T-helper 1 cell (primary cell): ENCODE measurements around the gene TEKTIP1.

ENCODE experiments used
- DNase-seq, 5 donors: peaks; one replicate each; pipeline ENCODE4 v3.0.0-alpha.2; 2012 to 2020
- total RNA-seq, 4 donors: gene quantifications; one replicate each; lab custom pipeline; 2026; lab: John Stamatoyannopoulos, UW

The TEKTIP1 gene
- total RNA-seq, result 1.6 to 4.0 (median 2.8) reads per million in 4 donors

- DNase-seq, result no peak
Observed at GRCh38 chr19:3538965-3539755, at the start of gene TEKTIP1. TSS of gene TEKTIP1 (plus strand) at chr19:3539174. CDS start at chr19:3539178, 4 bp downstream.

- no peak for DNase-seq
Observed at GRCh38 chr19:3491396-3492119, 47.4 kb upstream of the TEKTIP1 start.

- DNase-seq, result no peak
Observed at GRCh38 chr19:3492131-3492839, 46.7 kb upstream of the TEKTIP1 start.

- DNase-seq, result no peak
Observed at GRCh38 chr19:3492919-3493318, 46.1 kb upstream of the TEKTIP1 start.

GRCh38 chr19:3493651-3494050, 45.3 kb upstream of the TEKTIP1 start:
- no peak for DNase-seq

GRCh38 chr19:3494051-3494450, 44.9 kb upstream of the TEKTIP1 start:
- DNase-seq, result peak in 1 of 5 donors; percentile 43

GRCh38 chr19:3494559-3494958, 44.4 kb upstream of the TEKTIP1 start:
- peak in 2 of 5 donors; percentile 35 to 59 for DNase-seq

- DNase-seq, result no peak
Observed at GRCh38 chr19:3496392-3497273, 42.3 kb upstream of the TEKTIP1 start.

- DNase-seq, result no peak
Observed at GRCh38 chr19:3497757-3498520, 41.0 kb upstream of the TEKTIP1 start.

GRCh38 chr19:3499738-3500428, 39.1 kb upstream of the TEKTIP1 start:
- no peak for DNase-seq

- DNase-seq, result peak; percentile 85 to 97 (median 90)
Observed at GRCh38 chr19:3500429-3501101, 38.4 kb upstream of the TEKTIP1 start, which contains the start of gene DOHH. TSS of gene DOHH (minus strand) at chr19:3500674. CDS start at chr19:3496814, 3,860 bp downstream.

- no peak for DNase-seq
Observed at GRCh38 chr19:3501780-3502179, 37.2 kb upstream of the TEKTIP1 start.

GRCh38 chr19:3503036-3503572, 35.9 kb upstream of the TEKTIP1 start:
- DNase-seq, result no peak

GRCh38 chr19:3504735-3505134, 34.2 kb upstream of the TEKTIP1 start:
- no peak for DNase-seq

GRCh38 chr19:3505598-3506383, 33.2 kb upstream of the TEKTIP1 start, which contains the start of gene FZR1:
TSS of gene FZR1 (plus strand) at chr19:3506311. CDS start at chr19:3522990, 16,679 bp downstream.
- DNase-seq, result peak; percentile 99 to 100 (median 100)

- peak in 3 of 5 donors; percentile 27 to 32 (median 29) for DNase-seq
Observed at GRCh38 chr19:3506384-3507340, 32.3 kb upstream of the TEKTIP1 start.

- DNase-seq, result peak in 2 of 5 donors; percentile 15 to 44
Observed at GRCh38 chr19:3507371-3508120, 31.4 kb upstream of the TEKTIP1 start.
